ENCODE measurements around the gene ACTN3. TPM values are rescaled to one million over a fixed set of nuclear protein-coding genes. Genes with fewer than 3 reads are reported as not detected.

Gene ACTN3
- total and polyA plus RNA-seq, 2 experiments from 2014 or later = 6.3 to 7.3 TPM

Other genes with a start within 250 kb of the ACTN3 start
- 2.0 and 3.8 TPM in 2 replicates for gene CD248, start 229.9 kb upstream of the ACTN3 start, total RNA-seq (2014; rRNA removed; shearing (Covaris generic))
- gene CD248, start 229.9 kb upstream of the ACTN3 start, polyA plus RNA-seq (2016; fragmentation: Nextera tagmentation; extraction: Ambion mirVana) = 2.4 and 2.7 TPM in 2 replicates
- 3.7 and 8.2 TPM in 2 replicates for gene RIN1, start 210.5 kb upstream of the ACTN3 start, total RNA-seq (2014; rRNA removed; shearing (Covaris generic))
- 1.9 and 2.5 TPM in 2 replicates for gene RIN1, start 210.5 kb upstream of the ACTN3 start, polyA plus RNA-seq (2016; fragmentation: Nextera tagmentation; extraction: Ambion mirVana)
- 53.6 and 59.1 TPM in 2 replicates for gene BRMS1, start 201.8 kb upstream of the ACTN3 start, total RNA-seq (2014; rRNA removed; shearing (Covaris generic))
- gene BRMS1, start 201.8 kb upstream of the ACTN3 start, polyA plus RNA-seq (2016; fragmentation: Nextera tagmentation; extraction: Ambion mirVana) = 61.7 and 62.2 TPM in 2 replicates
- 41.9 TPM in 2 replicates for gene B4GAT1, start 199.3 kb upstream of the ACTN3 start, total RNA-seq (2014; rRNA removed; shearing (Covaris generic))
- gene B4GAT1, start 199.3 kb upstream of the ACTN3 start, polyA plus RNA-seq (2016; fragmentation: Nextera tagmentation; extraction: Ambion mirVana) = 23.5 and 26.7 TPM in 2 replicates
- 26.3 and 31.1 TPM in 2 replicates for gene SLC29A2, start 175.1 kb upstream of the ACTN3 start, total RNA-seq (2014; rRNA removed; shearing (Covaris generic))
- gene SLC29A2, start 175.1 kb upstream of the ACTN3 start, polyA plus RNA-seq (2016; fragmentation: Nextera tagmentation; extraction: Ambion mirVana) = 26.0 TPM in 2 replicates
- gene NPAS4, start 125.9 kb upstream of the ACTN3 start, total RNA-seq (2014; rRNA removed; shearing (Covaris generic)) = 0.35 and 0.97 TPM in 2 replicates
- gene NPAS4, start 125.9 kb upstream of the ACTN3 start, polyA plus RNA-seq (2016; fragmentation: Nextera tagmentation; extraction: Ambion mirVana) = 0.66 and 0.71 TPM in 2 replicates
- 139 and 234 TPM in 2 replicates for gene MRPL11, start 108.1 kb upstream of the ACTN3 start, total RNA-seq (2014; rRNA removed; shearing (Covaris generic))
- gene MRPL11, start 108.1 kb upstream of the ACTN3 start, polyA plus RNA-seq (2016; fragmentation: Nextera tagmentation; extraction: Ambion mirVana) = 236 and 237 TPM in 2 replicates
- gene PELI3, start 80.0 kb upstream of the ACTN3 start, total RNA-seq (2014; rRNA removed; shearing (Covaris generic)) = 8.5 and 9.1 TPM in 2 replicates
- 2.2 and 2.8 TPM in 2 replicates for gene PELI3, start 80.0 kb upstream of the ACTN3 start, polyA plus RNA-seq (2016; fragmentation: Nextera tagmentation; extraction: Ambion mirVana)
- gene DPP3, start 66.5 kb upstream of the ACTN3 start, total RNA-seq (2014; rRNA removed; shearing (Covaris generic)) = 85.9 and 101 TPM in 2 replicates
- gene DPP3, start 66.5 kb upstream of the ACTN3 start, polyA plus RNA-seq (2016; fragmentation: Nextera tagmentation; extraction: Ambion mirVana) = 22.2 and 22.7 TPM in 2 replicates
- 27.8 and 41.3 TPM in 2 replicates for gene BBS1, start 36.3 kb upstream of the ACTN3 start, total RNA-seq (2014; rRNA removed; shearing (Covaris generic))
- 8.7 and 11.6 TPM in 2 replicates for gene BBS1, start 36.3 kb upstream of the ACTN3 start, polyA plus RNA-seq (2016; fragmentation: Nextera tagmentation; extraction: Ambion mirVana)
- gene ZDHHC24, start 855 bp upstream of the ACTN3 start, total RNA-seq (2014; rRNA removed; shearing (Covaris generic)) = 10.0 and 13.1 TPM in 2 replicates
- gene ZDHHC24, start 855 bp upstream of the ACTN3 start, polyA plus RNA-seq (2016; fragmentation: Nextera tagmentation; extraction: Ambion mirVana) = 5.6 and 7.3 TPM in 2 replicates
- 39.9 and 51.1 TPM in 2 replicates for gene CTSF, start 21.7 kb downstream of the ACTN3 start, total RNA-seq (2014; rRNA removed; shearing (Covaris generic))
- 20.4 and 21.6 TPM in 2 replicates for gene CTSF, start 21.7 kb downstream of the ACTN3 start, polyA plus RNA-seq (2016; fragmentation: Nextera tagmentation; extraction: Ambion mirVana)
- gene CCDC87, start 46.2 kb downstream of the ACTN3 start, total RNA-seq (2014; rRNA removed; shearing (Covaris generic)) = 0.74 and 1.2 TPM in 2 replicates
- gene CCDC87, start 46.2 kb downstream of the ACTN3 start, polyA plus RNA-seq (2016; fragmentation: Nextera tagmentation; extraction: Ambion mirVana) = 0.12 and 0.39 TPM in 2 replicates
- gene CCS, start 46.3 kb downstream of the ACTN3 start, total RNA-seq (2014; rRNA removed; shearing (Covaris generic)) = 36.1 and 39.1 TPM in 2 replicates
- 53.2 and 60.7 TPM in 2 replicates for gene CCS, start 46.3 kb downstream of the ACTN3 start, polyA plus RNA-seq (2016; fragmentation: Nextera tagmentation; extraction: Ambion mirVana)
- gene RBM14, start 69.7 kb downstream of the ACTN3 start, total RNA-seq (2014; rRNA removed; shearing (Covaris generic)) = 83.1 and 83.5 TPM in 2 replicates
- gene RBM14, start 69.7 kb downstream of the ACTN3 start, polyA plus RNA-seq (2016; fragmentation: Nextera tagmentation; extraction: Ambion mirVana) = 39.7 and 45.4 TPM in 2 replicates
- gene RBM4, start 91.8 kb downstream of the ACTN3 start, total RNA-seq (2014; rRNA removed; shearing (Covaris generic)) = 133 and 147 TPM in 2 replicates
- gene RBM4, start 91.8 kb downstream of the ACTN3 start, polyA plus RNA-seq (2016; fragmentation: Nextera tagmentation; extraction: Ambion mirVana) = 122 and 146 TPM in 2 replicates
- gene RBM4B, start 131.0 kb downstream of the ACTN3 start, total RNA-seq (2014; rRNA removed; shearing (Covaris generic)) = 22.9 and 31.0 TPM in 2 replicates
- 21.1 and 28.0 TPM in 2 replicates for gene RBM4B, start 131.0 kb downstream of the ACTN3 start, polyA plus RNA-seq (2016; fragmentation: Nextera tagmentation; extraction: Ambion mirVana)
- 28.9 and 49.1 TPM in 2 replicates for gene SPTBN2, start 182.3 kb downstream of the ACTN3 start, total RNA-seq (2014; rRNA removed; shearing (Covaris generic))
- 6.9 and 7.7 TPM in 2 replicates for gene SPTBN2, start 182.3 kb downstream of the ACTN3 start, polyA plus RNA-seq (2016; fragmentation: Nextera tagmentation; extraction: Ambion mirVana)

Data from GM23338 (cell line).